ENCODE data around the gene UPF1. TPM values are rescaled to one million over a fixed set of nuclear protein-coding genes. Genes with fewer than 3 reads are reported as not detected.

Gene UPF1
- total RNA-seq (ENCODE audit: low replicate concordance) = 17.7 and 37.3 TPM in 2 replicates

DNA sequence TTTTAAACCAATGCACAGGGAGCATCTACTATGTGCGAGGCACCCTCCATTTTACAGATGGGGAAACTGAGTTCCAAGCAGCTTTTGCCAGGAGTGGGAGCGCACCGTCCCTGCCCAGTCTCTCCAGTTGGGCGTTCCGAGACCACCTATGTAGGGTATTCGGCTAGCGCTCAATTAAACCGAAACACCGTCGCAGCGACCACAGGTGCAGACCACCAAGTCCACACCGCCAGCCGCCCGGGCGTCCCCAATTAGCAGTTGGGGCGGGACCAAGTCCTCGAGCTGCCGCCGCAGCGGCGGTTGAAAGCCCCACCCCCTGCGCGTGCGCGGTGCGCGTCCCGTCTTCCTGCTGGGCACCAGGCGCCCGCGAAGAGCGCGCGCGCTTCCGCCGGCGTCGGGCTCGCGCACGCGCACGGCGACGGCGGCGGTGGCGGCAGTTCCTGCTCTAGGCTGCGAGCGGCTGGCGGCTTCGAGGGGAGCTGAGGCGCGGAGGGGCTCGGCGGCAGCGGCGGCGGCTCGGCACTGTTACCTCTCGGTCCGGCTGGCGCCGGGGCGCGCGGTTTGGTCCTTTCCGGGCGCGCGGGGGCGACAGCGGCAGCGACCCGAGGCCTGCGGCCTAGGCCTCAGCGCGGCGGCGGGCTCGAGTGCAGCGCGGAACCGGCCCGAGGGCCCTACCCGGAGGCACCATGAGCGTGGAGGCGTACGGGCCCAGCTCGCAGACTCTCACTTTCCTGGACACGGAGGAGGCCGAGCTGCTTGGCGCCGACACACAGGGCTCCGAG lies at the start of gene UPF1:
UPF1 (plus strand) TSS at position 436 of the 782 bp plus-strand sequence; CDS start at position 687, 251 bp downstream.
- no peak for TF ChIP-seq CTCF (IDR thresholded peaks at IDR 0.05; ENCODE audit: insufficient read depth, low read length)
- peak; percentile 86 for DNase-seq (ENCODE audit: low read depth)
- peak within 1 kb of the TSS; percentile 83 for H3K4me3 ChIP-seq (ENCODE audit: low read depth, low read length)

- no peak for TF ChIP-seq CTCF (IDR thresholded peaks at IDR 0.05; ENCODE audit: insufficient read depth, low read length)
- no peak for DNase-seq (ENCODE audit: low read depth)
- H3K4me3 ChIP-seq (ENCODE audit: low read depth, low read length) = no peak overlapping the region
These were observed 49.1 kb upstream of the UPF1 start for GRCh38 chr19:18782559-18783225.

DNA sequence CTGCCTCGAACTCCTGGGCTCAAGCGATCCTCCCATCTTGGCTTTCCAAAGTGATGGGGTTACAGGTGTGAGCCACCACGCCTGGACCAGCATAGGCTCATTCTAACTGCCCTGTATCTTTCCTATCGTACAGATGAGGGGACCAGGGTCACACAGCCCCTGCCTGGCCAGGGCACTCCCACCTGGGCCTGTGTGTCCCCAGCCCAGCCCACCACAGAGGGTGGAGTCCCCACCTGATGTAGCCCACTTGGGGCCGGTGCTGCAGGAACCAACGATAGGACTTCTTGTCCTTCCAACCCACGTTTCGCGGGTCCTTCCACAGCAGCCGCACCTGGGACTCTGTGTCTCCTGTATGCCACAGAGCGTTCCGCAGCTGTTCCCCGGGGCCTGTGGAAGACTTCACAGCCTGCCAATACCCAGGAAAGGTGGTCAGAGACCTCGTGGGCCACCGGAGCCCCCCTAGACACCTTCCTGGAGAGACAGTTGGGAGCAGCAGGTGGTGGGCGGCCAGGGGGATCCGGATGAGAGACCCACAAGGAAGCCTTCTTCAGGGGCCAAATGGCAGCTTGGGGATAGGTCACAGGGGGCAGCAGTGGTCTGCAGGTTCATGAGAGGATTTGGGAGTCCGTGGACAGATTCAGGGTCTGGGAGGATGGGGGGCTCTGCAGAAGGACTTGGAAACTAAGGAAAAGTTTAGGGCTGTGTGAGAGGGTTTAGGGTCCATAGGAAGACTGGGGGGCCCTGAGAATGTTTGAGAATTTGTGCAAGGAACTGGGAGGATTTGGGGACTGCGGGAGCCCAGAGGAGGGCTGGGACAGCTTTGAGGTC lies 47.6 kb upstream of the UPF1 start:
- DNase-seq (ENCODE audit: low read depth) = no peak

GRCh38 chr19:18784786-18785120 lies 47.0 kb upstream of the UPF1 start:
- DNase-seq (ENCODE audit: low read depth) = no peak
- TF ChIP-seq CTCF (IDR thresholded peaks at IDR 0.05; ENCODE audit: insufficient read depth, low read length) = no peak

More for the DNA sequence above, 47.6 kb upstream of the UPF1 start:
- TF ChIP-seq CTCF (IDR thresholded peaks at IDR 0.05; ENCODE audit: insufficient read depth, low read length) = no peak
- no peak overlapping the region for H3K4me3 ChIP-seq (ENCODE audit: low read depth, low read length)

DNA sequence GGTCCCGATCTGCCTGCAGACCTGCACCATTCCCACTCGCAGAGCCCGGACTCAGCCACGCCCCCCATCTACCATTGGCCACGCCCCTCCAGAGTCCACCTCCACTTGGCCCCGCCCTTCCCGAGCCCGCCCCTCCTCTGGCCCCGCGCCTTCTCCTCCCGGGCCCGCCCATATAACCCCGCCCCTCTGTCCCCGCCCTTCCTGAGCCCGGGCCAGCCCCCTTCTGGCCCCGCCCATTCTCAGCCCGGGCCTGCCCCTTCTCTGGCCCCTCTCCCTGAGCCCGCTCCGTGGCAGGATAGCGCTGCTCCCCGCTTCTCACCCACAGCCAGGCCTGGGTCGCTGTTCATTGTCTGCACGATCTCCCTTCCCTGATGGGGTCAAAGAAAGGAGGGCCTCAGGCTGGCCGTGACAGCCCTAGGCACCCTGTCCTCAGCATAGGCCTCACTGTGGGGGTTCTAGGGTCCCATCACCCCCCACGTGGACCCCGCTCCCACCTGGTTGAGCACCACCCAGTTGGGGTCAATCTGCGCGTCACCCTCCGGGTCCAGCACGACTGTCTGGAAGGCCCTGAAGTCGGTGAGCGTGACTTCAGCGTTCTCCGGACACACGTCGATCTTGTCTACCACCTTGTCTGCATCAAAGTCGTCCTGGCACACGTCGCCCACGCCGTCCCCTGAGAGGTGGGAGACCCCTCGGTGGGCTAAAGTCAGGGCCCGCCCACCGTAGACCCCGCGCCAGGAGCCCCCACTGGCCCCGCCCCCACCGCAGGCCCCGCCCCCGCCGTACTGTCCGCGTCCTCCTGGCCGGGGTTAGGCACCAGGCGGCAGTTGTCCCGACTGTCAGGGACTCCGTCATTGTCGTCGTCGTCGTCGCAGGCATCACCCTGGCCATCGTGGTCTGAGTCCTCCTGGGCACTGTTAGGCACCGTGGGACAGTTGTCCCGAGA lies 46.3 kb upstream of the UPF1 start:
- H3K4me3 ChIP-seq (ENCODE audit: low read depth, low read length) = no peak overlapping the region
- no peak for TF ChIP-seq CTCF (IDR thresholded peaks at IDR 0.05; ENCODE audit: insufficient read depth, low read length)
- DNase-seq (ENCODE audit: low read depth) = peak; percentile 50

More at GRCh38 chr19:18784786-18785120, 47.0 kb upstream of the UPF1 start:
- no peak overlapping the region for H3K4me3 ChIP-seq (ENCODE audit: low read depth, low read length)
